Measurements from ENCODE around the gene MTCL3.

Gene MTCL3

GRCh38 chr6:127538750-127539264, 19.7 kb upstream of the MTCL3 start:
- Mint-ChIP-seq H3K36me3 (ENCODE audit: low read depth) (no peaks in the 10 kb centered on the region), H3K4me3 (no peak overlapping the region), H3K9me3 (no peaks in the 10 kb centered on the region), H3K27ac (no peak overlapping the region), H3K27me3 (ENCODE audit: low read depth, poor library complexity) (peaks cover 7% of the 10 kb centered on the region), H3K4me1 (no peaks in the 10 kb centered on the region)
- TF ChIP-seq CTCF (IDR thresholded peaks at IDR 0.05) = no peak
- DNase-seq = no peak

DNA sequence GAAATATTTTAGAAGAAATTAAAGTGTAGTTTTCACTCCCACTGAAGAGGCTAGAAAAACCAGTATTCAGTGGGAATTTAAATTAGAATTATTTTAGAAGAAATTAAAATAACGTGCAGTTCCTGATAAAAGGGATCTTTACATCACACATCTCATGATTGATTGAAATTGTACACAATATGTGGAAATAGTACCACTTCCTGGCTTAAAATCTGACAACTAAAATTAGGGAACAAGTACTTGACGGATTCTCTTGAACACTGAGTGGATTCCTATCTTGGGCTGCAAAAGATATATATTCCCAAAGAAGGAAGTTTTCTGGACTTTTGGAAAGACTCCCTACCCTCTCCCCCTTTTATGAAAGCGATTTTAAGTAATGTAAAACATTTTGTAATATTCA, 14.6 kb upstream of the MTCL3 start:
- no peak for DNase-seq
- no peak overlapping the region for H3K4me3 Mint-ChIP-seq
- no peaks in the 10 kb centered on the region for H3K4me1 Mint-ChIP-seq
- peaks cover 3% of the 10 kb centered on the region for H3K27me3 Mint-ChIP-seq (ENCODE audit: low read depth, poor library complexity)
- H3K9me3 Mint-ChIP-seq = no peaks in the 10 kb centered on the region
- H3K27ac Mint-ChIP-seq = no peak overlapping the region
- TF ChIP-seq CTCF (IDR thresholded peaks at IDR 0.05) = no peak
- H3K36me3 Mint-ChIP-seq (ENCODE audit: low read depth) = no peaks in the 10 kb centered on the region

- H3K27me3 Mint-ChIP-seq (ENCODE audit: low read depth, poor library complexity) = no peaks in the 10 kb centered on the region
- no peaks in the 10 kb centered on the region for H3K4me1 Mint-ChIP-seq
- no peak for DNase-seq
- H3K4me3 Mint-ChIP-seq = no peak overlapping the region
- TF ChIP-seq CTCF (IDR thresholded peaks at IDR 0.05) = no peak
- H3K9me3 Mint-ChIP-seq = no peaks in the 10 kb centered on the region
- no peak overlapping the region for H3K27ac Mint-ChIP-seq
- no peaks in the 10 kb centered on the region for H3K36me3 Mint-ChIP-seq (ENCODE audit: low read depth)
Observed at GRCh38 chr6:127533011-127533410, 13.9 kb upstream of the MTCL3 start.

DNA sequence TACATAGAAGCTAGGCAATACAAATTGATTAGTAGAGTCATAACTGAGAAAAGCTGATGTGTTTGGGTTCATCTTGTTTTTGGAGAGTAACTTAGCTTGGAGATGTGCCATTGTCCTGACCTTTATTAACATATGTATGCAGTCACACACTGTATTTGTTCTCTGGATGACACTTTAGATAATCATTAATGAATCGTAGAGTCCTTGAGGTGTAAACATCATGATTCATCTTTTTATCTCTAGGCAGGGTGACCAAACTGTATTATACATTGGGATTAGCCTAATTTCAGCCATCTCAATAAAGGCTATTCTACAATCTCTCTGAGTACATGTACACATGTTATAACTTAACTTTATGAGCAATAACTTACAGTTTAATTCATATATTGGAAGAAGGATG, 3.6 kb upstream of the MTCL3 start:
- Mint-ChIP-seq H3K36me3 (ENCODE audit: low read depth) (no peaks in the 10 kb centered on the region), H3K4me1 (peaks cover 25% of the 10 kb centered on the region), H3K27me3 (ENCODE audit: low read depth, poor library complexity) (peaks cover 16% of the 10 kb centered on the region), H3K4me3 (no peak overlapping the region), H3K27ac (no peak overlapping the region), H3K9me3 (no peaks in the 10 kb centered on the region)
- DNase-seq = no peak
- no peak for TF ChIP-seq CTCF (IDR thresholded peaks at IDR 0.05)

DNA sequence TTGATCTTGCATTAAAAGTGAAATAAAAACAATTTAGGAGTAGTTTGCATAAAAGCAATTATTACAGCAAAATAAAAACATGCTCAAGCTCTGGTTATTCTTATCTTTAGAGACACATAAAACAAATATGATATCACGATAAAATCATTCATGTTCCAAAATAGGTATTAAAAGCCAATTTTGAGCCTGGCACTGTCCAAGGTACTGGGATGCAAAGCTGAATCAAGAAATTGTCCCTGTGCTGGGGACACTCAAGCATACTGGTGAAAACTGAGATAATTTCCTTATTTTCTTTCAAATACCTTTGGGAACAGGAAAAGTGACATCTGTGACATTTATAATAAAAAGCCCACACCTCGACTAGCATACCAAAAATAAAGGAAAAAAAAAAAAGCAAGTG, 931 bp upstream of the MTCL3 start:
- no peak overlapping the region for H3K27ac Mint-ChIP-seq
- H3K36me3 Mint-ChIP-seq (ENCODE audit: low read depth) = no peaks in the 10 kb centered on the region
- H3K9me3 Mint-ChIP-seq = no peaks in the 10 kb centered on the region
- peaks cover 40% of the 10 kb centered on the region for H3K4me1 Mint-ChIP-seq
- peak overlapping the region; percentile 68 for H3K4me3 Mint-ChIP-seq
- TF ChIP-seq CTCF (IDR thresholded peaks at IDR 0.05) = no peak
- peaks cover 23% of the 10 kb centered on the region for H3K27me3 Mint-ChIP-seq (ENCODE audit: low read depth, poor library complexity)
- peak; percentile 37 for DNase-seq

GRCh38 chr6:127519469-127519785, 292 bp upstream of the MTCL3 start:
- Mint-ChIP-seq H3K27me3 (ENCODE audit: low read depth, poor library complexity) (peaks cover 29% of the 10 kb centered on the region), H3K9me3 (no peaks in the 10 kb centered on the region), H3K36me3 (ENCODE audit: low read depth) (no peaks in the 10 kb centered on the region), H3K4me3 (peak overlapping the region; percentile 83), H3K4me1 (peaks cover 47% of the 10 kb centered on the region), H3K27ac (no peak overlapping the region)
- TF ChIP-seq CTCF (IDR thresholded peaks at IDR 0.05) = no peak
- no peak for DNase-seq
